Thymus (tissue), 11 donors: Measurements from ENCODE around the gene OAS2. TPM values are rescaled to one million over a fixed set of nuclear protein-coding genes. Genes with fewer than 3 reads are reported as not detected.

ENCODE experiments used
- DNase-seq, 9 donors: peaks; one replicate each; pipeline ENCODE4 v3.0.0-alpha.2; 2013; ENCODE audit warnings: low spot score in 9 of 9, low read depth in 6 of 9, missing footprints in 1 of 9
- H3K27ac ChIP-seq, 2 donors: one replicate each; pipeline ENCODE4 v1.5.1; 2013; ENCODE audit warnings: control low read depth in 1 of 2, low read depth in 1 of 2, low read length in 1 of 2, mild to moderate bottlenecking in 1 of 2, moderate library complexity in 1 of 2
- H3K27me3 ChIP-seq, 2 donors: one replicate each; pipeline ENCODE4 v1.5.1; 2013; ENCODE audit warnings: low read length in 1 of 2; ENCODE audit not compliant: control insufficient read depth in 2 of 2, insufficient read depth in 1 of 2
- H3K36me3 ChIP-seq, 2 donors: one replicate each; pipeline ENCODE4 v1.5.1; 2013; ENCODE audit warnings: low read length in 1 of 2, mild to moderate bottlenecking in 1 of 2, moderate library complexity in 1 of 2; ENCODE audit not compliant: control insufficient read depth in 2 of 2, insufficient read depth in 2 of 2
- H3K4me1 ChIP-seq, 2 donors: one replicate each; pipeline ENCODE4 v1.5.1; 2013; ENCODE audit warnings: low read length in 2 of 2; ENCODE audit not compliant: control insufficient read depth in 2 of 2, insufficient read depth in 2 of 2
- H3K4me3 ChIP-seq, 2 donors: one replicate each; pipeline ENCODE4 v1.5.1; 2013; ENCODE audit warnings: low read length in 2 of 2, control low read depth in 1 of 2, mild to moderate bottlenecking in 1 of 2
- H3K9me3 ChIP-seq, 2 donors: one replicate each; pipeline ENCODE4 v1.5.1; 2013; ENCODE audit warnings: low read length in 1 of 2, mild to moderate bottlenecking in 1 of 2; ENCODE audit not compliant: control insufficient read depth in 2 of 2, insufficient read depth in 1 of 2
- WGBS: extraction: QIAGEN DNeasy Blood & Tissue Kit; methylation state at CpG from one replicate; pipeline ENCODE4 v1.1.7; 2013; 5-methylcytosine and 5-hydroxymethylcytosine counted together
- polyA plus RNA-seq: library from polyadenylated mRNA; stranded (reverse); fragments of 200-250 nt; gene quantifications from one replicate; pipeline ENCODE4 v1.2.3, GENCODE V29; 2013
- total RNA-seq: library from RNA; stranded (reverse); fragments of 120-200 nt; gene quantifications from one replicate; pipeline ENCODE4 v1.2.4, GENCODE V29; 2013
- donor health status: healthy.

OAS2 gene
- total and polyA plus RNA-seq, 2 donors, result 29.8 to 45.8 TPM

- Histone ChIP-seq H3K4me1 (no peaks in the 10 kb centered on the region), H3K27me3 (no peaks in the 10 kb centered on the region), H3K4me3 (no peak overlapping the region), H3K36me3 (peaks cover 23 to 32% of the 10 kb centered on the region in 2 donors), H3K9me3 (peaks cover 1 to 4% of the 10 kb centered on the region in 2 donors), H3K27ac (no peak overlapping the region)
- WGBS, result 97% methylated on average over 14 of the region's 14 CpGs
- no peak for DNase-seq
Measured at GRCh38 chr12:112963227-112963861, 15.0 kb upstream of the OAS2 start.

DNA sequence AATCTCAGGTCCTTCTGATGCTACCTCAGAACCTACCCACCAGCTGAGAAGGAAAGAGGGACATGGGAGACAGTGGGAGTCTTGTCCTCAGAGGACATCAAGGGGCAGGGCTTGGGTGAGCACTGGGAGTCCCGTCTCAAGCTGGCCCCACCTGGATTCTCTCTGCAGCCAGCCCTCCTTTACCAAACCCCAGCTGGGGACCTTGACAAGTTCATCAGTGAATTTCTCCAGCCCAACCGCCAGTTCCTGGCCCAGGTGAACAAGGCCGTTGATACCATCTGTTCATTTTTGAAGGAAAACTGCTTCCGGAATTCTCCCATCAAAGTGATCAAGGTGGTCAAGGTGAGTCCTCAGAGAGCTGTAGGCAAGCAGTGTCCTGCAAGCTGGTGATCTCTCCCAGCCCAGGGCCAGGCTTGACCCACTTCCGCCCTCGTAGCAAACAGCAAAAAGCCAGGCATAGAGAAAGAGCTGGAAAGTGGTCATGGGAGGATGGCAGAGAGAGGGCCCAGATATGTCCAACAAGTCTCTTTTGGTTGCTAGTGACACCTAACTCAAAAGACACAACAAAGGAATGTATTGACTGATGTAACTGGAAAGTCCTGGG lies 14.2 kb upstream of the OAS2 start:
- WGBS, result 98% methylated on average over 6 of the region's 6 CpGs
- Histone ChIP-seq H3K27ac (no peak overlapping the region), H3K27me3 (no peaks in the 10 kb centered on the region), H3K4me3 (no peak overlapping the region), H3K9me3 (peaks cover 0 to under 1% of the 10 kb centered on the region in 2 donors), H3K4me1 (no peaks in the 10 kb centered on the region), H3K36me3 (peaks cover 24 to 32% of the 10 kb centered on the region in 2 donors)
- DNase-seq, result no peak

- peaks cover 30 to 37% of the 10 kb centered on the region in 2 donors for H3K36me3 ChIP-seq
- no peaks in the 10 kb centered on the region for H3K27me3 ChIP-seq
- no peak overlapping the region for H3K27ac ChIP-seq
- 99% methylated on average over 4 of the region's 4 CpGs for WGBS
- no peak for DNase-seq
- H3K9me3 ChIP-seq, result no peaks in the 10 kb centered on the region
- no peak overlapping the region for H3K4me3 ChIP-seq
- no peaks in the 10 kb centered on the region for H3K4me1 ChIP-seq
Measured at GRCh38 chr12:112964915-112965314, 13.4 kb upstream of the OAS2 start.

- H3K4me1 ChIP-seq, result no peaks in the 10 kb centered on the region
- H3K9me3 ChIP-seq, result no peaks in the 10 kb centered on the region
- H3K27me3 ChIP-seq, result no peaks in the 10 kb centered on the region
- no peak overlapping the region for H3K4me3 ChIP-seq
- DNase-seq, result no peak
- peaks cover 29 to 42% of the 10 kb centered on the region in 2 donors for H3K36me3 ChIP-seq
- no peak overlapping the region for H3K27ac ChIP-seq
- WGBS, result 95% methylated on average over 15 of the region's 15 CpGs
Measured at GRCh38 chr12:112965643-112966042, 12.7 kb upstream of the OAS2 start.

GRCh38 chr12:112967306-112967705 lies 11.0 kb upstream of the OAS2 start:
- no peaks in the 10 kb centered on the region for H3K9me3 ChIP-seq
- H3K4me3 ChIP-seq, result no peak overlapping the region
- 98% methylated on average over 9 of the region's 9 CpGs for WGBS
- H3K36me3 ChIP-seq, result peaks cover 19 to 40% of the 10 kb centered on the region in 2 donors
- DNase-seq, result no peak
- H3K4me1 ChIP-seq, result no peaks in the 10 kb centered on the region
- no peak overlapping the region for H3K27ac ChIP-seq
- no peaks in the 10 kb centered on the region for H3K27me3 ChIP-seq

- Histone ChIP-seq H3K4me1 (no peaks in the 10 kb centered on the region), H3K9me3 (no peaks in the 10 kb centered on the region), H3K36me3 (peaks cover 15 to 35% of the 10 kb centered on the region in 2 donors), H3K4me3 (no peak overlapping the region), H3K27ac (no peak overlapping the region), H3K27me3 (no peaks in the 10 kb centered on the region)
- WGBS, result 98% methylated on average over 7 of the region's 7 CpGs
- no peak for DNase-seq
Measured at GRCh38 chr12:112967858-112968257, 10.5 kb upstream of the OAS2 start.

GRCh38 chr12:112969547-112970306 lies 8.6 kb upstream of the OAS2 start:
- no peaks in the 10 kb centered on the region for H3K9me3 ChIP-seq
- no peak overlapping the region for H3K27ac ChIP-seq
- no peak for DNase-seq
- no peaks in the 10 kb centered on the region for H3K4me1 ChIP-seq
- 98% methylated on average over 8 of the region's 8 CpGs for WGBS
- peaks cover 10 to 26% of the 10 kb centered on the region in 2 donors for H3K36me3 ChIP-seq
- H3K4me3 ChIP-seq, result no peak overlapping the region
- H3K27me3 ChIP-seq, result no peaks in the 10 kb centered on the region

GRCh38 chr12:112970391-112970790 lies 7.9 kb upstream of the OAS2 start:
- Histone ChIP-seq H3K4me1 (no peaks in the 10 kb centered on the region), H3K27ac (no peak overlapping the region), H3K27me3 (no peaks in the 10 kb centered on the region), H3K36me3 (peaks cover 8 to 22% of the 10 kb centered on the region in 2 donors), H3K4me3 (no peak overlapping the region), H3K9me3 (no peaks in the 10 kb centered on the region)
- 97% methylated on average over 2 of the region's 2 CpGs for WGBS
- DNase-seq, result no peak

- no peaks in the 10 kb centered on the region for H3K27me3 ChIP-seq
- H3K4me1 ChIP-seq, result no peaks in the 10 kb centered on the region
- no peak overlapping the region for H3K4me3 ChIP-seq
- H3K27ac ChIP-seq, result no peak overlapping the region
- 17% methylated on average over 5 of the region's 5 CpGs for WGBS
- H3K36me3 ChIP-seq, result peaks cover 8 to 14% of the 10 kb centered on the region in 2 donors
- no peaks in the 10 kb centered on the region for H3K9me3 ChIP-seq
- DNase-seq, result no peak
Measured at GRCh38 chr12:112971248-112971647, 7.1 kb upstream of the OAS2 start.
